NK-92 (cell line): Measurements from ENCODE around the gene ANGEL1.

Experiments
- DNase-seq: peaks from one replicate; lab custom pipeline; 2025; ENCODE audit not compliant: unreplicated experiment; lab: John Stamatoyannopoulos, UW

ANGEL1 gene

GRCh38 chr14:76767681-76768656, 44.7 kb downstream of the ANGEL1 start:
- no peak for DNase-seq

- DNase-seq, result no peak
Measured at GRCh38 chr14:76765461-76765931, 47.2 kb downstream of the ANGEL1 start.

- no peak for DNase-seq
Measured at GRCh38 chr14:76763096-76764041, 49.3 kb downstream of the ANGEL1 start.

DNA sequence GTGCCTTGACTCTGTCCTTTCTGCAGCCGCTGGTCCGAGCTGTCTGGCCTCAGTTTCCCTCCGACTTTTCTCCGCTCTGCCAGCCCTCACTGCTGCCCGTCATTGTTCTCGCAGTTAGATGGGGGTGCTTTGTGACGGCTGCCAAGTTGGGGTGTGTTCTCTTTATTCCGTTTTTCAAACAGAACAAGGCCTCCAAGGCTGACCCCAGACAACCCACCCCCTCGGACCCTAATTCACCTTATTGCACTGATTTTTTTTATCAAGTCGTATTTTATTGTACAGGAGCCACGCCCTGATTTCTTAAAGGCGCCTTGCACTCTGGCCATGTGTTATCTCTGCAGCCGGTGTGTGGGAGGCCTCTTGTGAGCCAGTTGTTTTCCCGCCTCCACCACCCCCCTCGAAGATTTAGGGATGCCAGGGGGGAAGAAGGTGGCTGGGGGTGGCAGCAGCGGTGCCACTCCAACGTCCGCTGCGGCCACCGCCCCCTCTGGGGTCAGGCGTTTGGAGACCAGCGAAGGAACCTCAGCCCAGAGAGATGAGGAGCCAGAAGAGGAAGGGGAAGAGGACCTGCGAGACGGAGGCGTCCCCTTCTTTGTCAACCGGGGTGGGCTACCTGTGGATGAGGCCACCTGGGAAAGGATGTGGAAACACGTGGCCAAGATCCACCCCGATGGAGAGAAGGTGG, 50.1 kb downstream of the ANGEL1 start:
- DNase-seq, result no peak

- DNase-seq, result no peak
Measured at GRCh38 chr14:76761960-76762410, 50.7 kb downstream of the ANGEL1 start.

DNA sequence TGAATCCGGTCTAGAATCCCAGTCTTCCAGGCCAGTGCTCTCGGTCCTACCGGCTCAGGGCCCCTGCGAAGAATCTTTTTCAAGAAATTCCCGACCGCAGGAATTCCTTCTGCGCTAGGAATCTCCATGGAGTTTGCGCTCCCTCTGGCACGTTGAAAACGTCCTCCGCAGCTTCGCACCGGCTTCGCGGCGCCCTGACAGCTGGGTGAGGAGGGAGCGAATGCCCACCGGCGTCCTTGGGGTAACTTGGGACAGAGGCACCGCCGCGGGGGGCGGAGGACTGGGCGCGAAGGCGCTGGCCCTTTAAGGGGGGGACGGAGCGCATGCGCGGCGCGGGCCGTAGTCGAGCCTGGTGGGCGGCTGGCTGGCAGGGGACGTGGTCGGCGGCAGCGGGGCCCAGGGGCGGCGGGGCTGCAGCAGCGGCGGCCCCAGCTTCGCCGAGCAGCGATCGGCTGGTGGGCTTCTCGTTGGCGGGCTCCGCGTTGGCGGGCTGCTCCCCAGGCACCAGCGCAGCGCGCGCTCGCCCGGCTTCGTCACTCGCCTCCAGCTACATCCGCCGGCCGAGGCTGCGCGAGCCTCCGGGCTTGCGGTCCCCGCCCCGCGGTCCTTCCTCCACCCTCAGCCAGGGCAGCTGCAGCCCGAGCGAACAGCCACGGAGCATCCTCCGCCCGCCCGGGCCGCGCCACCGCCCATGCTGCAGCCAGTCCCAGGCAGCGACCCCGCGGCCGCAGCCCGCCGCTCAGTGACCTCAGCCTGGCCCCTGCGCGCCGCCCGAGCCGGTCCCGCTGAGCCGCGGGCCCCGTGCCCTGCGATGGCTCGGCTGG, 51.3 kb downstream of the ANGEL1 start, which contains the start of gene VASH1:
Gene VASH1, plus strand, starts transcription at position 333 of the 824 bp plus-strand sequence. CDS start 1,354 bp downstream, outside the sequence.
- no peak for DNase-seq

- no peak for DNase-seq
Measured at GRCh38 chr14:76760331-76761135, 52.1 kb downstream of the ANGEL1 start.

GRCh38 chr14:76759589-76759988, 53.1 kb downstream of the ANGEL1 start:
- no peak for DNase-seq

DNA sequence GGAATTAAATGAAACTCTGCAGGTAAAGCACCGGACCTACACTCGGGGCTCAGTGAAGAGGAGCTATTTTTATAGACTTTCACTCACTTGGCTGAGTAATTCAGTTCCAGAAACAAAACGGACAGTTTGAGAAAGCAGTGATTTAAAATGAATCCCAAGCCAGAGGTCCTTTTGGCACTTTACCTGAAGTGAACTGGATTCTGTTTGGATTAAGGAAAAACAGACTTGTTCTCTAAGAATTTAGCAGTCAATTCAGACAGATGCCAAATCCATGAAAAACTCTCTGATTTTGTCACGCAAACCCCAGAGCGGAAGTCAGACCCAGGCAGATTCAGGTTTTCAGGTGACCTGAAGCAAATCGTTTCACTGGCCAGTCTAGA, 56.3 kb downstream of the ANGEL1 start:
- no peak for DNase-seq

- DNase-seq, result no peak
Measured at GRCh38 chr14:76755610-76756370, 56.9 kb downstream of the ANGEL1 start.

GRCh38 chr14:76754586-76754985, 58.1 kb downstream of the ANGEL1 start:
- DNase-seq, result no peak

DNA sequence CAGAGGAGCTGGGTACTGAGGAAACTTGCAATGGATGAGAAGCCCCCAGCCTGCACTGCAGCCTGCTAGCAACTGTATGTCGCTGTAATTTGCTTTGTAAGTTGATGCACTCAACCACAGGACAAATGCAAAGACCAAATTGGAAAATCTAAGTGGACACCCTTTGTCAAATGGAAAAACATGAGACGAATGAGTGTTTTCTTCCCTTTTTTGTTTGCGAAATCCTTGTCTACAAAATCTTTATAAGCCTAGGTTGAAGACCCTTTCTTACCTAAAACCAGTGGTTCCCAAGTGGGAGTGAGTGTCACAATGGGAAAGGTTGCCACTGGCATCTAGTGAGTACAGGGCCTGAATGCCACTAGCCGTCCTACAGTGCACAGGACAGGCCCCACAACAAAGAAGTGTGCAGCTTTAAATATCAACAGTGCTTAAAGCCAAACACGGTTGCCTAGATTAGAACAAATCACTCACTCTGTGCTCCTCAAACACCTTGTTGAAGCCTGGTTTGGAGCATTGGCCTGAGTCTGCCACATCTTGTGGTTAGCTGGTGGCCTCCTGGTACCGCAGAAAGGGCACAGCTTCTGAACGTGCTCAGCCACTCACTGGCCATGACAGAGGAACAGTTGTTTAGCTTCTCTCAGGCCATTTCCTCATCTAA, 59.0 kb downstream of the ANGEL1 start:
- DNase-seq, result no peak

DNA sequence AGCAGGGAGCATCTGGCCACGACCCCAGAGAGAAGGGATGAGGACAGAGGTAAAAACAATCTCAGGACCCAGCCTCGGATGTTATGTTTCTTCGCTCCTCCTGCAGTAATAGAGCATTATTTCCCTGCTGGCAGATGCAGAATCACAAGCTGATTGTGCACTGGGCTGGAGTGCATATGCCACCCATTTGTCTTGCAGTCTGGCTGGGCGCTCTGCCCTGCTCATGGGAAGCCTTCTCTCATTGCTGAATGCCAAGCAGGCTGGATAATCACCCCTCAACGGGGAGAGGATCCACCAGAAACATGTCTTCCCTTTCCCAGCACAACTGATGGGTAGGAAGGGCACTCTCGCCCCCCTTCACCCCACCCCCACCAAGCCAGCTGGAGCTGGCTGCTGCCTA, 59.9 kb downstream of the ANGEL1 start:
- DNase-seq, result no peak

DNA sequence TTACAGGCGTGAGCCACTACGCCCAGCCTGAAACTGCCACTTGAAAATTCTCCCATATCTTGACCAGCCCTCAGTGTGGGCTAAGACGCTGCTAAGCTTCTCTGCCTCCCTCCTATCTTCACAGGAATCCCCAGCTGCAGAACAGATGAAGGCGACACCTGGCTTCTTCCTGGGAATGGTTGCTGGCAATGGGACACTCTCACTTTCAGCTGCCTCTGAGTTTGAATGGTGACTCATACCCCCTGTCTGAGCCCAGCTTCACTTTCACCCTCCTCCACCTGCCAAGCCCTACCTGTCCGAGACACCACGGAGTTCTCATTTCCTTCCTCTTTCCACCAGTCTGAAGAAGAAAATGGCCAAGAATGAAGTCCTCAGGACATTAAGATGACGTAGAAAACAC, 69.7 kb downstream of the ANGEL1 start:
- DNase-seq, result no peak

DNA sequence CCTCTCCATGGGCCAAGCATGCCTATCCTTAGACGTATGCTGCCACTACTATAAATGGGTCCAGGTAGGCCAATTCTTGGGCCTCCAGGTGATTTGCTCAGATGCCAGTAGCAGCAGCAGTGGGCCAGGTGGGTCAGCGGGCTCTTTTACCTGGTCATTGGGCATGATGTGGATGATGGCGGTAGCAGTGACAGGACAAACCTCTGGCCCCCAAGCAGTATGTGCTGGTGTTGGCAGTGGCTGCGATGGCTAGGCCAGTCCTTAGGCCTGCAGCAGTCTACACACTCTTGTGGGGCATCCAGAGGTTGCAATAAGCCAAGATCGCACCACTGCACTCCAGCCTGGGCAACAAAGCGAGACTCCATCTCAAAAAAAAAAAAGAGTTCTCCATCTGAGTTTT, 70.5 kb downstream of the ANGEL1 start:
- DNase-seq, result no peak

DNA sequence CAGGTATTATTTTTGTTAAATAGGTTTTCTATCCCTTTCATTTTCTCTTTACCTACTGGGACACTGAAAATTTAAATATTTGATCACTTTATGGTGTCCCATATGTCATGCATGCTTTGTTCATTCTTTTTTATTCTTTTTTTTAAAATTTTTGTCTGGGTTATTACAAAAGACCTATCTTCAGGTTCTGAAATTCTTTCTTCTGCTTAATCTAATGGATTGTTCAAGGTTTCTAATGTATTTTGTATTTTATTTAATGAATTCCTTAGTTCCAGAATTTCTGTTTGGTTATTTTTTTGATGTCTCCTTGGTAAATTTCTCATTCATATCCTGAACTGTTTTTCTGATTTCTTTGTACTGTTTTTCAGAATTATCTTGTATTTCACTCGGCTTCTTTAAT, 71.6 kb downstream of the ANGEL1 start:
- DNase-seq, result no peak
